IPS-NIHi7 (cell line): Measurements from ENCODE around the gene VLDLR.

Source experiments
- DNase-seq: peaks from one replicate; pipeline ENCODE4 v3.0.0; 2012; ENCODE audit warnings: mixed read lengths; ENCODE audit errors: extremely low spot score

The VLDLR gene

DNA sequence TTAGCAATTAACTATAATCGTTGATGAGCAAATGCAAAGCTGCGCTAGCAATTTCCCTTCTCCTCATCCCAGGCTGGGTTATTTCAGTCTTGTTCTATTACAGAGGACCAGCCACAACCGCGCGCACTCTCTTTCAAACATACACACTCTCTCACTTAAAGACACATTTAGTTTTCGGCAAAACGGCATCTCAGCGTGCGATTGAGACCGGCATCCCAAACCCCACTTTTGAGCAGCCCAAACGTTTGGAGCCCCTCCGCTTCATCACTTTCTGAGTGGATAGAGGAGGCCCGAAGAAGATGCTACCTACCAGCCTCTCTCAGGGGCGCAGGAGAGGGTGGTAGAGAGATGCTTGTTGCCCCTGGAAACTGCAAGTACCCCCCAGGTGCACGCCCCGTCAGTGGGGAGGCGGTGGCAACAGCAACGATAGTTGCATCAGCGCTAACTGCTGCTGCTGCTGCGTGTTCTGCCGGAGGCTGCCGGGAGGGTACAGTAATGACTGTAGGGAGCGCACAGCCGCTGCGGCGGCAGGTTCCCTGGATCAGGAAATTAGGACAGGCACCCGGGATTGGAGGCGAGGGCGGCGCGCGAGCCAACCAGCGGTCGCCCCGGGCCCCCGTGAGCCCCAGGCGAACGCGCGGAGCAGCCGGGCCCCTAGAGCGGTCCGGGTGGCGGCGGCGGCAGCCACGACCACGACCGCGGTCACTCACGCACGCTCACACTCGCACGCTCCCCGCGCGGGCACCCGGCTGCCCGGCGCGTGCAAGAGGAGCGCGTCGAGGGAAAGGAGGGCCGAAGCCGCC is 467 bp upstream of the VLDLR start:
- peak; percentile 86 for DNase-seq

DNA sequence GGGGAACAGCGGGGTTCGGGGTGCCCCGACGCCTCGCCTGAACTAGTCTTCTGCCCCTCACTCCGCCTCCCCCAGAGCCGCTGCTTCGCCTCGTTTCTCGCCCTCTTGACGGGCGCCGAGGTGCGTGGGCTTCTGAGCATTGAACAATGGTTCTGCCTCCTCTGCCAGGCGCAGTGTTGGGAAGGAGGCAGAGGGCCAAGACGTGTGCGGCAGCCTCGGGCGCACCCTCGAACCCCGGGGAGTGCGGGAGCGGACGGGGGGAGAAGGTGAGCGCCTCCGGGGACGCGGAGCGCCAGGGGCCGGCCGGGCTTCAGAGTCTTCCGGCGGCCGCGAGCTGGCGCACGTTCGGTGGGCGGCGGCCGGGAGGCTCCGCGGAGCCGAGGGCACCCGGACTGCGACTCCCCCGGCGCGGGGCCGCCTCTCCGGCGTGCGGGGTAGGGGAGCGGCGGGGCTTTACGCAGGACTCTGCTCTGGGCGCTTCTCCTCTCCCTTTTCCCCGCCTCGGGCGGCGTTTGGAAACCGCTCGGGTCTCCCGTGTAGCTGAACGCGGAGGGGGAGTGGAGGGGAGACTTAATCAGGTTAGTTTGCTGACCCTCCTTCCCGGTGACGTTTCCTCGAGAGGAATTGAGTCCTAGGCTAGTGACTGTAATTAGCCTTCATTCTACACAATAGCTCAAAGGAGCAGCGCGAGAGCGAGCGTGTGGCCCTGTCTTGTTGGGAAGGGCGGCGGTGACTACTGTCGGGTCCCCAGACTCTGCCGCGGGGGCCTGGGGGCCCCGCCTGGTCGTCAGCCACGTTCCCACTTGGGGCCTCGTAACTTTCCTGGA is 1.1 kb downstream of the VLDLR start:
- DNase-seq, result no peak

DNA sequence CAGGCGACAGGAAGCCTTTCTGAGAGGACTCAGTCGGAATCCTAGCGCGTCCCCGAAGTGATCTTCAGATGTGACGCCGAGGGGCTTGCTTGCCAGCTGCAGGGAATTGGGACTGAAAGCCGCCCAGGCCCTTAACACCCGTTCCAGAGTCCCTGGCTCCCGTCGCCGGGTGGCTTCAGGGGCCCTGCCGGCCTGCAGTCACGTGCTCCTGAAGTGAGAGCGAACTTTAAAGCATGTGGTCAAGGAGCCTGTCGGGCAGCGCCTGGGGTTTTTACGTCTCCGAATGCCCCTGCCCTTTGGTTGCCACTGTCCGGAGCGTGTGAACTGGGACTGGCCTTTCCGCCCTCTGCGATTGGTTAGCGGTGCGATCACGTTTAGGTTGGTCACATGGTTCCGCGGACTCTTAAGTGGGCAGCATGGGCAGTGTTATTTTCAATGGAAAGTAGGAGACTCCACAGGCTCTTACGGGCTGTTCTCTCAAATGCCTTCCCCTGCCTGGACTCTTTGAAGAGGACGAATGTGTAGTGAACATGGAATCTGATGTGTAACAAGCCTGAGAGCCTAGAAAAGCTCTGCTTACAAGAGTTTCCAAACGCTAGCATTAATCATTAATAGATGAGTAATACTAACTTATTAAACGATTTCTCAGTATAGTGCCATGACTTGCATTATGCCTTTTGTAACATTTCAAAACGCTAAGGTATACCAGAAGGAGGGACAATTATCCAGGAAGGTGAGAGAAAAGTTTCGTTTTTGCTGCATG is 1.9 kb downstream of the VLDLR start:
- peak; percentile 49 for DNase-seq

DNA sequence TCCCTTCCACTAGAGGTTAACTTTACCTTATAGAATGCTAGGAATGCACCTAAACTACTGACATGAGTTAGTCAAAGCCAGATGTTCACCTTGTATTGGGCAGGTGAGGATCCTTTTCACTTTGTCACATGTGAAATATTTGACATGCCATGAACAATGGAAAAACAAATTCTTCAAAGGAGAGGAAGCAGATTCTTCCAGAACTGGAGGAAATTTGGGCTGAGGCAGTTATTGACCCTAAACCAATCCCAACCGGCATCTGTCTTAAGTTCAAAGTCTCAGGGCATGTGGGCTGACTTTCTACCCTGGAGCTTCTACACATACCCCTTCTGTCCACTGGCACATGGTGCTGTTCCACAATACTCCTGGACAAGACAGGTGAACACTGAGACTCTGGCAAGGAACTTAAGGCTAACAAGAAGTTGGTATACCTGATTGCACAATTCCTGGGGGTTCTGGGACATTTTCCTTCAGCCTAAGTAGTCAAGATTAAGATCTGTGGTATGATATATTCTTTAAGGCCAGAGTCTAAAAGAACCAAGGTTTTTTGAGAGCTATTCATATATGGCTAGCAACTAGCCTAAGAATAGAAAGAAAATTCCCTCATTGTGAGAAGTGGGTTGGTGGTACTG is 2.6 kb downstream of the VLDLR start:
- DNase-seq, result no peak

DNA sequence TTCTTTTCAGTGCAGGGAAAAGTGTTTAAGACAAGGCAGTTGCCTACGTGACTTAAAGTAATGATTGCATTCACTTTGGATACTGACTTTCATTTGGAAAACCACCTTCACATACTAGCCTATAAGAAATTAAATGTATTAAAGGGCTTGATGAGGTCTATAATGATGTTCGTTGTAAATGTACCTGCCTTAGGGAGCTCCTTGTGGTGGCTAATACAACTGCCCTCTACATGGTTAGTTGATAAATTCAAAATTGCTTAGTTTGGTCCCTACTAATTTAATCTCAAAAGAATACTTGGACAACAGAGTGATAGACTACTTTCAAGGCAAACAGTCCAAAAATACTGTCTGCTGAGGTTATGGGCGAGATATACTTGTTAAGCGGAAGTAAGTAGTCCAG is 3.8 kb downstream of the VLDLR start:
- no peak for DNase-seq

DNA sequence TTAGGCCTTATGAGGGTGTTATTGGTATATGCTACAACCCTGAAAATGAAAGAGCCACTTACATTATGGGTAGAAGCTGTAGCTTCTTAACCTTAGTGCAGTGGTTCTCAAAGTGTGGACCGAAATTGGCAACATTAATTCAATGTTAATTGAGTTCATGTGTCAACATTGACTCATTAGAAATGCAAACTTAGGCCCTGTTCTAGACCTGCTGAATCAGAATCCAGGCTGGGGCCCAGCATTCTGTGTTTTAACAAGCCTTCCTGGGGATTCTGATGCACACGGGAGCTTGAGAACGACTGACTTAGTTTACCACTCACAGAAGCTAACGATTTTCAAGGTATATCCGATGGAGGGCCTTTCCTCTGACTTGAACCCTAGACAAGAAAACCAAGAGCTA is 7.3 kb downstream of the VLDLR start:
- DNase-seq, result no peak

DNA sequence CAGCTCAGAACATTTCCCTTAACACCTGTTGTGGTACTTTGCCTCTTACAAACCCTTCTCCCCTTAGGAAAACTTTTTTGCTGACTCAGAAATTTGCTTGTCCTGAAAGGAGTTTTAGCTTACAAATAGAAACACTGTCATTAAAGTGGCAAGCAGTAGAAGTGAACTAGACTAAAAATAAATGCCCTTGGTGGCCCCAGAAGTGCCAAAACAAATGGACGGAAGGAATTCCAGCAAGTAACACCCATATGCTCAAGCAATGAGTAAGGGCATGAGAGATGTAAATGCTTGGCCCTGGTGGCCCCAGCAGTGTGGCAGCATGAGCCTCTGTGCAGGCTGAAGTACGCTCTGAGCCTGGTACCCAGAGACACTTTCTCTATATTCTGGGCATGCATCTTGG is 8.6 kb downstream of the VLDLR start:
- no peak for DNase-seq

DNA sequence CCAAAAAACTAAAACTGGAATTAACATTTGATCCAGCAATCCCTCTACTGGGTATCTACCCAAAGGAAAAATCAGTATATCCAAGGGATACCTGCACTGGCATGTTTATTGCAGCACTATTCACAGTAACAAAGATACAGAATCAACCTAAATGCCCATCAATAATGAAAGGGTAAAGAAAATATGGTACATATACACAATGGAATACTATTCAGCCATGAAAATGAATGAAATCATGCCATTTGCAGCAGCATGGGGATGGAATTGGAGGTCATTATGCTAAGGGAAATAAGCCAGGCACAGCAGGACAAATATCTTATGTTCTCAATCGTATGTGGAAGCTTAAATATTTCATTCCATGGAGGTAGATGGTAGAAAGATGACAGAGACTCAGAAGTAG is 9.7 kb downstream of the VLDLR start:
- no peak for DNase-seq

DNA sequence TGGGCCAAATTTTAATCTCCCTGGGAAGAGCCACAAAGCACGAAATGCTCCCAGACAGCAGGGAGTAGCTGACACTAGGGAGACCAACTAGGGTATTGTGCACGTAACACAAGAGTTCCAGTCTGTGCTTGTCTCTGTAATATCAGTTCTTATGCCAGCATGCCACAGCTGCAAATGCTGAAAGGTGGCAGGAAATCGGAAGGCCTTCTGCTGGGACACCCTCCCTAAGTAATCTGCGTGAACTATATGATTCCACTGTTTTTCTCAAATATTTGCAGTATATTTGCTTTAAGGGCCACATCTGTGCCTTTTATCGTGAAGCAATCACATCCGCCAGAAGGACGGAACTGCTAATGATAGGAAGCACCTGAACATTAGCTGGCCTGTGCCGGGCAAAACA is 12.6 kb downstream of the VLDLR start:
- no peak for DNase-seq

DNA sequence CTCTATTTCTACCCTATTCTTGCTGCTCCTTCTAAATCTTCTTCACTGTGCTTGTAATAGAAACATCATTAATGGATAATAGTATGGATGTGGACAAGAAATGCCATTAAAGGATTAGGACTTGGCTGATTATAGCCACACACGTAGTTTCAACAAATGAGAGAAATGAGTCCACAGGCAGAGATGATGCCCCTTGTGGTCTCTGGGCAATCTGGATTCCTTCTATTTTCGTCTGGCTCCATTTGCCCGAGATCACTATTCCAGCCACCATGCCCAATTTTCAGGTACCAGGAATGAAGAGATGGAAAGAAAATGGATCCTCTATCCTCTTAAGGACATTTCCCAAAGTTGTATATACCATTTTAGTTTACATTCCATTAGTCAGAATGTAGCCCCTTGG is 13.2 kb downstream of the VLDLR start:
- DNase-seq, result no peak

DNA sequence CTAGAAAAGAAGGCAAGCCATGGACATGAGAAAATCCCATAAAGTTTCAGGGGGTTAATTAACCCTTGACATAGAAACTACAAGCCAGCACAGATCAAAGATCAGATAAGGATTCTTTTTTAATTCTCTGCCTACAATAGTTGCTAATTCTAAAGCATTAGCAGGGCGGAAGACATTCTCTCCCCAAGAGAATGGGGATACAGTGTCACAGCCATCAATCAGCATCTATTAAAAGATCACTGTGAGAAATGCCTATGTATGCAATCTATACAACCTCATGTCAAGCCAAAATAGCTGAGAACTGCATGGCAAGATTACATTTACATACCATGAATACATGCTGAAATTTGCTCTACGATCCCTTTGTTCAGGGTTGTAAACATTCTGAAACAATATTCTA is 14.3 kb downstream of the VLDLR start:
- DNase-seq, result no peak

DNA sequence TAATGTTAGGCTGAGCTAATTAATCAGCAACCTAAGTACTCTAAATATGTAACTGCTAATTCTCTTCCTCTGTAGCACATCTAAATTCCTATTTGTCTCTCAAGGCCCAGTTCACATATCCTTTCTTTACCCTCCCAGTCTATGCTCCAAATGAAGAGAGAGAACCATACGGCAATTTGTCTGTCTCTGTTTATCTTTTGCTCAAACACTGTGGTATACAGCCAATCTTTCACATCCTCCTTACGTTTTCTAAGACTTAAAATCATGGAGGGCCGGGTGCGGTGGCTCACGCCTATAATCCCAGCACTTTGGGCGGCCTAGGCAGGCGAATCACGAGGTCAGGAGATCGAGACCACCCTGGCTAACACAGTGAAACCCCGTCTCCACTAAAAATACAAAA is 15.8 kb downstream of the VLDLR start:
- no peak for DNase-seq

DNA sequence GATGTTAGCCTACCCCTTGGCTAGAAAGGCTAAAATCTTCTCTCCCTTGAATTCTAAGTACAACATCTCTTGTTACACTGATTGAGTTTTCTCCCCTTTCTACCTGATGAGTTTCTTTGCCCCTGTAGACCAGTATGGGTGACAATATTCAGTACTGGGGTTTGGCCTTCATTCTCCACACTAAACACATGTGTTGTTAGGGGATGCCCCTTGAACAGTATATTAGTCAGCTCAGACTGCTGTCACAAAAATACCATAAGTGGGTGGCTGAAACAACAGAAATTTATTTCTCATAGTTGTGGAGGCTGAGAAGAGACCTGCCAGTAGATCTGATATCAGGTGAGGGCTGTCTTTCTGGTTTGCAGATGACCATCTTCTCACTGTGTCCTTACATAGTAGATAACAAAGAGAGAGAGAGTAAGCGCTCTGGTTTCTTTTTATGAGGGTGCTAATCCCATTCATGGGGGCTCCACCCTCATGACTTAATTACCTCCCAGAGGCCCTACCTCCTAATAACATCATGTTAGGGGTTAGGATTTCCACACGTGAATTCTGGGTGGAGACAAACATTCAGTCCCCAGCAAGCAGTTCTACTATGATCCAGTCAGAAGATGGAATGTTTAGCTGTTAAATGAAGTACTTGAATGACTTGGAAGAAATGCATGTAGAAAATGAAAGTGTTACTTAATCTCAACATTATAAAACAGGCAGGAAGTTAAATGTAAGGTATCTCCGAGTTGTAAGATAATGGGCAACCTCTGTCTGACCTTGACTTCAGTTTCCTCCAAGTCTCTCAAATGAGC is 17.5 kb downstream of the VLDLR start:
- DNase-seq, result no peak

DNA sequence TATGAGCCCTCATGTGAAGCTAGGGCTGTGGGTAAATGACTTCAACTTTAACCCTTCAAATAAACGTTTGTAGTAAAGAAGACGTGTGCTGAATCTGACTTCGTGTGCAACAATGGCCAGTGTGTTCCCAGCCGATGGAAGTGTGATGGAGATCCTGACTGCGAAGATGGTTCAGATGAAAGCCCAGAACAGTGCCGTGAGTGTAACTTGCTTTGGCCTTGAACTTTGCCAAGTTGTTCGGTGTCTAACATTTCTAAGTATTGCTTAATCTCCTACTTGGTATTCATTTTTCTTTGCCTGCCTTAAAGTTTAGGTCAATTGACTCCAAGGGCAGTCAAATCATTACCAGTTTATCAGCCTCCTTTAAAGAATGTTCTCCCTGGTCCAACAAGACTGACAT is 18.2 kb downstream of the VLDLR start:
- no peak for DNase-seq

DNA sequence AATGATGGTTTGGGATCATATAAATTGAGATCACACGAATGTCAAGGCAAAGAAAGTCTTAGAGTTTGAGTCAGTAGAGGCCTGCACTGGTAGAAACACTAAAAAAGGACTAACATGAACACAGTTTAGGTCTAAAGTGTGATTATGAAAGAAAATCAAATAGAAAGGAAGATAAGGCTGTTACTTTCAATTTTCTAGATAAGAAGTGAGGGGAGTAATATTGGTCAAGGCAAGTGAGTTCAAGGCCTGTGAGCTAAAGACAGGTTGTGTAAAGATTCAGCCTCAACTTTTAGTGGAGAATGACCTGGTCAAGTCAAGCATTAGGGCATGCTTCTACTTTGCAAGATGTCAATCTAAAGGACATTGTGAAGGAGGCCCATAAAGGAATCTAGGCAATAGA is 19.0 kb downstream of the VLDLR start:
- DNase-seq, result no peak

DNA sequence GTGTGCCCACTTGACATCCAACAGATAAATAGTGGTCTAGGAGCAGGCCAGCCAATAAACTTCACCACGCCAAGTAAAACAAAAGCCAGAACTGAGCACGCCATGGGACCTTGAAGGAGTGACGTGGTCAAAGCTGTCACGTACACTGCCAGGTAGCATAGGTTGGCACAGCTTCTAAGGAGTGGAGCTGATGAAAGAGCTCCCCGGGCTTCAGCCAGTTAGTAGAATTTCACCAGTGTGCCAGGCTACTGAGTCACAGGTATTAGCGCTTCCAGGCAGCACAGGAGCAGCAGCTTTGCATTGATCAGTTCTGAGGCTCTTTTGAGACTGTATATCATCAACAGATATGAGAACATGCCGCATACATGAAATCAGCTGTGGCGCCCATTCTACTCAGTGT is 19.4 kb downstream of the VLDLR start:
- no peak for DNase-seq

DNA sequence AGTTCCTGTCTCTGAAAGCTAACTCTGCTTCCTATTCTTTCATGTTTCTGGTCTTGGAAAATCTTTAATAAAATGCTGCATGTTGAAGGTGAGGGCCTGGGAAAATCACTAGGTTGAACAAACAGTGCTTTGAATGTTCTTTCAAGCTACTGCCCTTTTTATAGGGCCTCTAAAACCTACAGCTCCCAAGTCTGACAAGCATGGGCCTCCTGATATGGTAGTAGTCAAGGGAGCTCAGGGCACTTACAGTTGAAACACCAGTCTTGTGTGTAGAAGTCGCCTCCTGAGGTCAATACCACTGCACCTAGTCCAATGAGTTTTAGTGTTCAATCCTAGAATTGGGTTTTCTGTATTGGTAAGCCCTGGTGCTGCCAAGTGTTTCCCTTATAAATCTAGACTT is 20.5 kb downstream of the VLDLR start:
- no peak for DNase-seq

DNA sequence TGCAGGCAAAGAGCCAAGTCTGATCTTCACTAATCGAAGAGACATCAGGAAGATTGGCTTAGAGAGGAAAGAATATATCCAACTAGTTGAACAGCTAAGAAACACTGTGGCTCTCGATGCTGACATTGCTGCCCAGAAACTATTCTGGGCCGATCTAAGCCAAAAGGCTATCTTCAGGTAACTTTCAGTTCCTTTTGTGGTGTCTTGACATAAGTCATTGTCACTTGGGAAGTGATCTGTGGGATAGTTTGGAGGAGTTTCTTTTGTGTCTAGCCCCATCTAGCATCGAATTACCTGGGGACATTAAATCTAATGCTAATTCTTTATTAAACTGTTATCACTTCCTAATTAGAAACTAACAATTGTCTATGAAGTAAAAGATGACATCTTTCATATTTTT is 24.0 kb downstream of the VLDLR start:
- DNase-seq, result no peak

DNA sequence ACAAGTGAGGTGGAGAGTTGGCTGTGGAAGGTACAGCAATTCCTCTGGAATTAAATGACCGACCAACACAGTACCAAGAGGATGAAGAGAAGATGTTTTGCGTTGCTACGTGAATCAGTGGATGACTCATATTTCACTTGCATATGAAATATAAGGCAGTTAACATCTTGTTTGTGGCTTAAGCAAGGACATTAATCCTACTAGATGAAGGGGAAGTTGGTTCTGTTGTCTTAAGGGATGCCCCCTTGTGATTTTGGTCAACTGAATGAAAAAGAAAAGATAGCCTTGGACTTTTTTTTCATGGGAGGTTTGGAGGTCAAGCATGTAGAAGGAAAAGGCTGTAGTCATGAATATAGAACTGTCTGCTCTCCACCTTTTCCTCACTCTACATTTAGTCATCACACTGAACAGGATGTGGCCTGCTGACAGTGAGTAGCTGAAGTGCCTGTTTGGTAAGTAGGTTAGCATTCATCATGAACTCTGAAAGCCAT is 33.9 kb downstream of the VLDLR start:
- DNase-seq, result no peak

DNA sequence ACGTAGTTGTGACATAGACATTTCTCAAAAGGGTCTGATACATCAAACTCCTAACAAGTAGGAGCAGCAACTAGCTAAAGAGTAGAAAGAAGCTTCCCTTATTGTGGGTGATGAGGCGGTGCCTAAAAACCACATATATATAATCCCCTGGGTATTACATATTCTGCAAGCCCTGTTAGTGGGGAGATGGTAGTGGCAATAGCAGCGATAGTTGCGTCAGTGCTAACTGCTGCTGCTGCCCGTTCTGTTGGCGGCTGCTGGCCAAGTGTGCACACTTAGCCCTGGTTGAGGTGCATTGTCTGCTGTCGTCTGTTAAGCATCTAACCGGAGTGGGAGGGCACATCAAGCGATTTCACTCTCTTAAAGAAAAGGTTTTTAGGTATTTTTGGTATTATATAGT is 35.8 kb downstream of the VLDLR start:
- DNase-seq, result no peak

DNA sequence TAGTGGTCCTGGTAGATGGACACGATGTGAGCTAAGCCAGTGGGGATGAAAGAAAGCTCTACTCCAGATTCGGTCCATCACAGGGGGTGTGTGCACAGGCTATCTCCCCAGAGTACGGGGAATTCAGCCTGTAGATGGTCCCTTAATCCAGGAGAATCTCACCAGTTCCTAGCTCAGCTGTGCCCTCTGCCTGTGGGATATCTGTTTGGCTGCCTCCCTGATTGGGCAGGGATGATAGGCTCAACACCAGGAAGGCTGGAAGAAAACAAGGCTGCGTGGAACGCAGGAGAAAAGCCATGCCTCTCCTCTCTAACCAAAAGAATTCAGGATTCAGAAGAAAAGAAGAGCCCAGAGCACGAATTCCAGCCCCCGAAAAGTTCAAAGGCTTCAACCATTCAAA is 40.9 kb downstream of the VLDLR start:
- DNase-seq, result peak; percentile 81
